Measurements from ENCODE around the gene EXOSC2.

The EXOSC2 gene, protein sequence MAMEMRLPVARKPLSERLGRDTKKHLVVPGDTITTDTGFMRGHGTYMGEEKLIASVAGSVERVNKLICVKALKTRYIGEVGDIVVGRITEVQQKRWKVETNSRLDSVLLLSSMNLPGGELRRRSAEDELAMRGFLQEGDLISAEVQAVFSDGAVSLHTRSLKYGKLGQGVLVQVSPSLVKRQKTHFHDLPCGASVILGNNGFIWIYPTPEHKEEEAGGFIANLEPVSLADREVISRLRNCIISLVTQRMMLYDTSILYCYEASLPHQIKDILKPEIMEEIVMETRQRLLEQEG

DNA sequence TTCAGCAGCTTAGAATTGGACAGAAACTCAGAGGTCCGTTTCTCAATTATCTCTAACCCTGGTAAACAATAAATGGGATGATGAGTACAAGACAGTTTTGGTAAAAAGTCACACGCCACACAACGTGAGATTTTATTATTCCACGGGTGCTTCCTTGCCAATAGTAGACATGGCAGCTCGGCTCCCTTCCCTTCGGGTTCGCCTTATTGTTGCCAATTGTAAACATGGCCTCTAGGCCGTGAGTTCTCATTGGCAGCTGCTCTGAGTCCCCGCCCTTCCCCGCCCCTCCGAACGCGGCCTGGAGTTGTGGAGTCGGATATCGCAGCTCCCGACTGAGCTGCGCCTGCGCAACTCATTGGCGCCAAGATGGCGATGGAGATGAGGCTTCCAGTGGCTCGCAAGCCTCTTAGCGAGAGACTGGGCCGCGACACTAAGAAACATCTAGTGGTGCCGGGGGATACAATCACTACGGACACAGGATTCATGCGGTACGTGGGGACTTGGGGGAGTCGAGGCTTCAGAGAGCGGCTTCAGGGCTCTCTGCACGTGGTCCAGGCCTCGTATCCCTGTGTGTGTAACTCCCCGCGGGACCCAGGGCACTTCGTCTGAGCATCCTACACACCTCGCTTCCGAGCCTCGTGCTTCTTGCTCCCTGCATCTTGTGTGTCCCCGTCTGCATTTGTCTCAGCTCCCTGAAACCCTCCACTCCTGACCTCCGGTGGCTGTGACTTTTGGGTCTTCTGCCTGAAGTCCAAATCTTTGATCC lies at the start of gene EXOSC2:
EXOSC2 (plus strand) TSS at position 355 of the 766 bp plus-strand sequence; CDS start at position 367, 12 bp downstream.
- DNase-seq (ENCODE audit: low read depth), result peak; percentile 98

DNA sequence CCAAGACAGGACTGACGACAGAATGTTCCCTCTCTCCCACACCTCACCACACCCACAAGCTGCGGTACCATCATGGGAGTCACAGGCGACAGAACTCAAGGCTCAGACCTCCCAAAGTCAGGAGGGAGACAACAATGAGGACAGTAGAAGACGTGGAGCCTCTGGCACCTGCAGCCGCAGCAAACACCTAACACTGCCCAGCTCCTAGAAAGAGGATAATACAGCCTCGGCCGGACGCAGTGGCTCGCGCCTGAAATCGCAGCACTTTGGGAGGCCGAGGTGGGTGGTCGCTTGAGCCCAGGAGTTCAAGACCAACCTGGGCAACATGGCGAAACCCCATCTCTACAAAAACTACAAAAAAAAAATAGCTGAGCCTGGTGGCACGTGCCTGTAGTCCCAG lies 42.4 kb upstream of the EXOSC2 start:
- DNase-seq (ENCODE audit: low read depth), result no peak

DNA sequence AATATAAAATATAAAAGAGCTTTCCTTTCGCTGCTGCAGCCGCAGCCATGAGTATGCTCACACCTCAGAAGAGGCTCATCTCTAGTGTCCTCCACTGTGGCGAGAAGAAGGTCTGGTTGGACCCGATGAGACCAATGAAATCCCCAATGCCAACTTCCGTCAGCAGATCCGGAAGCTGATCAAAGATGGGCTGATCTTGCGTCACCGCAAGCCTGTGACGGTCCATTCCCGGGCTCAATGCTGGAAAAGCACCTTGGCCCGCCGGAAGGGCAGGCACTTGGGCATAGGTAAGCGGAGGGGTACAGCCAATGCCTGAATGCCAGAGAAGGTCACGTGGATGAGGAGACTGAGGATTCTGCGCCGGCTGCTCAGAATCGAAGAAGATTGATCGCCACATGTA lies 41.8 kb upstream of the EXOSC2 start:
- no peak for DNase-seq (ENCODE audit: low read depth)

DNA sequence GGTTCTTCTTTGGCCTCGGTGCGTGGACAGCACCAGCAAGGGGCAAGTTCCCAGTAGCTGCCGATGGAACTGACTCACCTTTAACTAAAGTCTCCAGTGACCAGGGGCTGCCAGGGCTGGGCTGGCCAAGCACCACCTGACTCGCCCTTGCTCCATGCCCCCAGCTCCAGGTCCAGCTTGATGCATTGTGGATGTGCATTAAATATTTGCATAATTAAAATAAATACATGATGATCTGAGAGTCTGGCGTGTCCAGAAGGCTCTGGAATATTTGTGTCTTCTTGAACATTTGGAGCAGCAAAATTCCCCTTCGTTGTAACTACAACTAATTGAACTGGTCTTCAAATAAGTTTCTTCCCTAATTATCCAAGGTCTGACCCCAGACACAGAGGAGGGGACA lies 38.7 kb upstream of the EXOSC2 start:
- no peak for DNase-seq (ENCODE audit: low read depth)

DNA sequence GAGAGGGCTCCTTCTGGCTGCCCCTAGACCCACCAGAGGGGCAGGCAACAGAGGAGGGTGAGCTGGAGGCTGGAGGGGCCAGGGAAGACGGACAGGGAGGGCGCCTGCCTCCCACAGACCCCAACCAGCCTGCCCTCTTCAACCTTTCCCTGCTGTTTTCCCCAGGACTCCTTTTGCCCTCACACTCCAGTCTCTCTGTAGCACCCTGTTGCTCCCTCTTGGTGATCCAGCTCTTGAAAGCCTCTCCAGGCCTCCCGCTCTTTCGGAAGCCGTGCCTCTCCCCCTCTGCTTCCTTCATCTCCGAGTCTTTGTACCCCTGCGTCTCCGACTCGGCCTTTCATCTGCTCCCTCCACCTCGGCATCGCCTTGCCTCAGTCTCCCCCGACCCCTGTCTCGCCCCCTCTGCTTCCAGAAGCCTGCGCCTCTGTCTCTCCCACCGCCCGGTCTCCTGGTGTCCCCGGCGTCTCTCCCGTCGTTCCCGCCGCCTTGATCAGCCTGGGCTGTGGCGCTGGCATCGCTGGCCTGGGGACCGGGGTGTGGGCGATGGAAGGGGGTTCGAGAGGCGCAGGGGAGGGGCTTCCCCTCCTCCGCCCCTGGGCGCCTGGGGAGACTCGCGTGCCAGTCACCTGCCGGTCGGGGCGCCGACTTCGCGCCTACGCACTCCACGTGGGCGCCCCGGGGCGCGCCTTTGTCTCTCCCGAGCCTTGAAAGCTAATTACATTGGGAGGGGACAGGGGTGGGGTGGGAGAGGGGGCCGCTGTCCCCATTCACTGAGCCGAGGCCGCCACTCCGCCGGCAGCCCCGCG lies 34.5 kb upstream of the EXOSC2 start:
- no peak for DNase-seq (ENCODE audit: low read depth)

DNA sequence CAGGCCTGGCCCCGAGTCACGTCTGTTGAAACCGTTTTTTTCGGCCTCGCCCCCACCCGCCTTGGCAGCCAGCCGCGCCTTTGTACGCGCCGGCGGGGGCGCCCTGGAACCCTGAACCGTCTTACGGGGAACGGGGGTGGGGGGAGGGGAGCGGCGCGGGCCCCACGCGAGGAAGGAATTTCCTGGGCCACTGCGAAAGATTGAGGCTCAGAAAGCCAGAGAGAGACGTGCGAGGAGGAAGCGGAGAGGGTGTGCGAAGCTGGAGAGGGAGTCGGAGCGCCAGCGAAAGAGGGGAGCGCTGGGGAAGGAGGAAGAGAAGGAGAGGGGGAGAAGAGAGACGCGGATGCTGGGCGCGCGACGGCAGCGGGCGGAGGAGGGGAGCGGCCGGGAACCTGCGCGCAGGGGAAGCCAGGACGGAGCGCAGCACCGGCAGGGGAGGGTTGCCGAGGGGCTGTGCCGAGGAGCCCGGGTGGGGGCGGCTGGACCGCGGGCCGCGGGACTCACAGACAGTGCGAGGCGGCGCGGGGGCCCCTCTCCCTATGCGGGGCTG lies 33.8 kb upstream of the EXOSC2 start:
- DNase-seq (ENCODE audit: low read depth), result no peak

DNA sequence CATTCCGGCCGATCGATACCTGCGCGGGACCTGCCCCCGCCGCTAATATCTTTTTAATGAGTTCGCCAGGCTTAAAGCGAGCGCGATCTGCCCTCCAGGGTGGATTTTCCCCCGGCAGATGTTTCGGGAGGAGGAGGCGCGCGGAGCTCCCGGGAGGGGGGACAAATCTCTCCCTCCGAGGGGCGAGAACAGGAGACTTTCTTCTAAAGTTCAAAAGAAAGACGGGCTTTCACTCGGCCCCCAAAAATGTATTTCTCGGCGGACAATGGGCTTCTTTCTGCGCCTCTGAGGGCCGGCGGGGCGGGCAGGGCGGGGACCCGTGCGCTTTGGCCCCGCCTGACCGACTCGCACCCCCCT lies 33.3 kb upstream of the EXOSC2 start:
- DNase-seq (ENCODE audit: low read depth), result no peak

DNA sequence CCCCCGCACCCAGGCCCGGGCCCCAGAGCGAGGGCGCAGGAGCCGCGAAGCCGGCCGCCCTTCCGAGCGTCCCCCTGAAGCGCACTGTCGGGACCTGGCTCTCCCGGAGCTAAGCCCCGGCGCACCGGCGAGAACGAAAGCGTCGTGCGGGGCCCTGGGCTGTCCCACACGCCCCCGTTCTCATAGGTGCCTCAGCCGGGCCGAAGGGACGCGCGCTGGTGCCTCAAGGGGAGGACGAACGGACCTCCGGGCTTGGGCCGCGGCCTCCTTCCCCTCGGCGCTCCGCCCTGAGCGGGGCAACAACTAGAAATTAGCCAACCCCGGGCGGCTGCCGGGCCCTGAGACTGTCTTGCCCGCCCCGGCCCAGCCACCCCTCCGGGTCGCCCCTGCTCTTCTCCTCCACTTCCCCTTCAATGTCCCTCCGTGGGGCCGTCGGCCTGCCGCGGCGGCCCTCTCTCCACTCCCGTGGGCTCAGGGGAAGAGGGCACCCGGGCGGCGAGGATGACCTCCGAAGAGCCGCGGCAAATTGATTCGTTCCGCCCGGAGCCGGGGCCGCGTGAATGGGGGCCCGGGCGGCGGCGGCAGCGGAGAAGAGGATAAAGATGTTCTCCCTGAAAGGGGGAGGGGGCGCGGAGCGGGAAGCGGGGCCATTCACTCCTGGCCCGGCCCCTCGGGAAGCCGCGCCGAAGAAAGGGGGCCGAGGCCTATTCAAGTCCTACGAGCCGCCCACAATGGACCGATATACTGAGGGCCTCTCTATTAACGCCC lies 32.7 kb upstream of the EXOSC2 start:
- DNase-seq (ENCODE audit: low read depth), result no peak

DNA sequence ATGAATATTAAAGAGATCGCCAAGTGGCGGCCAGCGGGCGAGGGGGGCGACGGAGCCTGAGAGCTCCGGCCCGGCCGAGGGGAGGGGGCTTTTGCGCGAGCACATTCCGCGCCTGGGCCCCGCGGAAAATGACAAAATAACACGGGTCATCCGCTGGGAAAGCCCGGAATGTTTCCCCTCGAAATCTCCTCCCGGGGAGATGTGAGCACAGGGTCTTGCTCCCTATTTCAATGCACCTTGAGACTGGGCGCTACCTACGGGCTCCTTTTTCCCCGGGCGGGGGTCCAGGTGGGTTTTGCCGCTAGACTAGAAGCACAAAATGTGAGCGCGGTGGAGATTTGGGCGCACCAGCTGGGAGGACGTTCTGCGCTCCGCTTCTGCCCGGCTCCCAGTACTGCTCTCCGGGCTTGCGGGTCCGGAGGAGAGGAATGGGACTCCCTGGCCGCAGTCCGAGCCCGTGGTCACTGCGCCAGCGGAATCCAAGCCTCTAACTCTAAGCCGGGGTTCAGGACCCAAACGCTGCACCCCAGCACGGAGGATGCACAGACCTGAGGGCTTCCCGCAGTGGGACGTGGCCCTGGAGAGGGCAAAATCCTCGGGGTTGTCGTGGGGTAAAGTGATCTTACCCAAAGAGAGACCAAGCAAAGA lies 32.0 kb upstream of the EXOSC2 start:
- no peak for DNase-seq (ENCODE audit: low read depth)

DNA sequence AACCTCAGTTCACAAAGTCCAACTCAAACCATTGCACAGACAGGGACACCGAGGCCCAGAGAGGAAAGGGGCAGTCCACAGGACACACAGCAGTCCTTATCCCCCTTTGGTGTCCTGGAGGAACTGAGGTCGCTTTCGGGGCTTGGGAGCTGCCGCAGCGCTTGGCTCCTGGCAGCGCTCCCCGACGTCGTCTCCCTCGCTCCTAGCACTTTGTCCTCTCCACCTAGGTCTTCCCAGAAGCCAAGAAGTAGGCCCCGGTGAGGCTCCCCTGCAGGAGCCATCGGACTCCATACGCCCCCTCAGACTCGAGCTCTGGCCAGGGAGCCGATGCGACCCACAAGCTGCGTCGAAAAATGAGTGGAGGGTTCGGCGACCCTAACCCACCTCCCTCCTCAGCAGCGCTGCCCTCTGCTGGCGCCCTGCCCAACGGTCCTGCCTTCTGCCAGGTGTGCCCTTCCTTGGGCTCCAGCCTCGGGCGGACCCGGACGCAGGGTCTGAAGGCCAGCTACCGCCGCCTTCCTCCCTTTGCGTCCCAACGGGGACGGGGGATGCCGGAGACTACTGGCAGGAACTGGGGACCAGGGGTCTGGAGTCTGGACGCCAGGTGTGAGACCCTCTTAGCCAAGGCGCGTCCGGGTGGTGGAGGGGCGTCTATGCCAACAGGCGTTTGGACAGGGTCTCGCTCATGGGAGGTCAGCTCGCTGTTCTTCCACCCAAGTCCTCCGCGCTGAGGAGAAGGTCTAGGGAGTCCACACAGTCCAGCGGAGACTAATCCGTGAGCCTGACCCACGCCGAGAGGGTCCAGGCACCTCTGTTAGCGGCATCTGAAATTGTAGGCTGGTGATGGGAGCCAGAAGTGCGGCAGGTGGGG lies 31.2 kb upstream of the EXOSC2 start:
- no peak for DNase-seq (ENCODE audit: low read depth)

DNA sequence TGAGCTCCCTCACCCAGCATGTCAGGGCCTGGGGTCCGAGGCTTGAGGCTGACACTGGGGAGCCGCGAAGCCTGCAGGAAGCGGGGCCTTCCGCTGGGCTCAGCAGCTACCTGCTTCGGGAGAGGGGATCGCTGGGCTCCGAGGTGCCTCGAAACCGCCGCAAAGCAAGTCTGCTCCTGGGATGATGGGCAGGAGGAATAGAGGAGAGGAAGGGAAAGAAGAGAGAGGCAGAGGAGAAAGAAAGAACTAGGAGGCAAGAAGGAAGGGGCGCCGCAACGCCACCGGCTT lies 30.7 kb upstream of the EXOSC2 start:
- no peak for DNase-seq (ENCODE audit: low read depth)

DNA sequence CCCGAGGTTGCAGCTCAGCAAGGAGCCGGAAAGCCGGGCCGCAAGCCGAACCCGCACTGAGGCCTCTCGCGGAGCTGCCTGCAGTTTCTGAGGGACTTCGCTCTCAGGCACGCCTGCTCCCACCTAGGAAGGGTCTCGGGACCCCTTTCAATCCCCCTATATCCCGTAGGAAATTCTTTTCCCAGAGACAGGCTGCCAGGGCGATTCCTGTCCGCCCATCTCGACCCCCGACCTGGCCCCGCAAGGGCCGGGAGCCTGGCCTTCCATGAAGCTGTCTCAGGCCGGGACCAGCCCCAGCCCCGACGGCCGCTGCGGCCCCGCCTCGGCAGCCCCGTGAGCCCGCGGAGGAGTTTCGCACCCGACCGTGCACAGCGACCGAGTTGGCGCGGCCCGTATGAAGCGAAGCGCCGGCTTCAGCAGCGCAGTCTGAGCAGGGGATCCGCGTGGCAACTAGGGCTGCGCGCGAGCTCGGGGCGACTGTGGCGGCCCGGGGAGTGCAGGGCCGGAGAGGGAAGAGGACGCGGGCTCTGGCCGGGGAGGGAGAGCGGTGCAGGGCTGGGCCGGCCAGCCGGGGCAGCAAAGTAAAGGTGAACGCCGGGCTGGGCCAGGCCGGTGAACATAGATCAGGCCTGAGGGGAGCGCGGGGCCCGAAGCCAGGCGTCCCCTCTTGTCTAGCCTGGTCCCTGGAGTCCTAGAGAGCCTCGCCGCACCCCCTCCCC lies 30.2 kb upstream of the EXOSC2 start:
- DNase-seq (ENCODE audit: low read depth), result no peak

DNA sequence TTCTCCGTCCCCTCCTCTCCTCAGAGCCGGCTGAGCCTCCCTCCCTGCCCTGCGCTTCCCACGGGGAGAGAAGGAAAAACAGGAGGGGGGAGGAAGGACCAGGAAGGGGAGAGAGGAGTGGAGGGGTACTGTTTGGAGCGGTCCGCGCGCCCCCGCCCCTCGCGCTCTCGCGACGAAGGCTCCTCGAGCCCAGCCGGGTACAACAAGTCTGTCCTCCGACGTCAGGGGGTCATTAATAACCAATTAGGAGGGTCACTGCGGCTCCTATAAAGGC lies 29.7 kb upstream of the EXOSC2 start:
- DNase-seq (ENCODE audit: low read depth), result no peak

DNA sequence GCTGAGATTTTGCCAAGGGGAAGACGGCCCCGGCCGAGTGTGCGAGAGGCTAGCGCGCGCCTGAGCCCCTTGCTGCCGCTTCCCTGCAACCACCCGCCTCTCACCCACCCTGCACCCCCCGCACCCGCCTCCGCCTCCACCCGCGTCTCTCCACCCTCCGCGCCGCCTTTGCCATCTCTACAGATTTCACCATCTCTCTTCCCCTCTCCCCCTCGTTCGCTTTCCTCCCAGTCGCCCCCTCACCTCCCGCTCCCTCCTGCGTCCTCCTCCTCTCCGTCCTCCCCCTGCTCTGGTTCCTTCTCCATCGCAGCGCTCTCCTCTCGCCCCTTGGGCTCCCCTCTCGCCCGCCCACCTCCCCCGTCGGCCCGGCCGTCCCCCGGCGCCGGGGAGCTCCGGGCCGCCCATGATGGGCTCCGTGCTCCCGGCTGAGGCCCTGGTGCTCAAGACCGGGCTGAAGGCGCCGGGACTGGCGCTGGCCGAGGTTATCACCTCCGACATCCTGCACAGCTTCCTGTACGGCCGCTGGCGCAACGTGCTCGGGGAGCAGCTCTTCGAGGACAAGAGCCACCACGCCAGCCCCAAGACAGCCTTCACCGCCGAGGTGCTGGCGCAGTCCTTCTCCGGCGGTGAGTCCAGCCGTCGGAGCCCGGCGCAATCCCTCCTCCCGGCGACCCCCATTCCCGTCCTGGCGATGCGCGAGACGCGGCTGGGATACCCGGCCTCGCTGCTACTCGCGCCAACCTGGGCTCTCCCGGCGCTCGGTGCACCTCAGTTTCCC lies 29.1 kb upstream of the EXOSC2 start, which contains the start of gene PRDM12:
PRDM12 (plus strand) TSS at position 344 of the 778 bp plus-strand sequence; CDS start at position 404, 60 bp downstream.
- no peak for DNase-seq (ENCODE audit: low read depth)

DNA sequence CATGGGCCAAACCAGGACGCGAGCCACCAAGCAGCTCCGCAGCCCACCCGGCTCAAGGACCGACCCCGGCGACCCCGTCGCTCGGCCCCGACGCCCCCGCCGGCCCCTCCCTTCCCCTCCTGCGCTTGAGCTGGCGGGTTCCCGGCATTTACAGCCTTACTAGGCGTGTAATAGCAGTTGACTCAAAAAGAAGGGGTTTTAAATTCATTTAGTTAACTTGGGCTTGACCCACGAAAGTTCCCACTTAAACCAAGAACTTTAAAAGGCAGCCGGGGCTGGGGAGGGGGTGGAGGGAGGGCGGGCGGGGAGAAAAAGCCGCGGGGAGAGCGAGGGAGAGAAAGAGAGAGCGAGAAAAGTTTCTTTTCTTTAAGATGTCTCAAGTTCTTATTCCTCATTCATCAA lies 28.6 kb upstream of the EXOSC2 start:
- DNase-seq (ENCODE audit: low read depth), result no peak

DNA sequence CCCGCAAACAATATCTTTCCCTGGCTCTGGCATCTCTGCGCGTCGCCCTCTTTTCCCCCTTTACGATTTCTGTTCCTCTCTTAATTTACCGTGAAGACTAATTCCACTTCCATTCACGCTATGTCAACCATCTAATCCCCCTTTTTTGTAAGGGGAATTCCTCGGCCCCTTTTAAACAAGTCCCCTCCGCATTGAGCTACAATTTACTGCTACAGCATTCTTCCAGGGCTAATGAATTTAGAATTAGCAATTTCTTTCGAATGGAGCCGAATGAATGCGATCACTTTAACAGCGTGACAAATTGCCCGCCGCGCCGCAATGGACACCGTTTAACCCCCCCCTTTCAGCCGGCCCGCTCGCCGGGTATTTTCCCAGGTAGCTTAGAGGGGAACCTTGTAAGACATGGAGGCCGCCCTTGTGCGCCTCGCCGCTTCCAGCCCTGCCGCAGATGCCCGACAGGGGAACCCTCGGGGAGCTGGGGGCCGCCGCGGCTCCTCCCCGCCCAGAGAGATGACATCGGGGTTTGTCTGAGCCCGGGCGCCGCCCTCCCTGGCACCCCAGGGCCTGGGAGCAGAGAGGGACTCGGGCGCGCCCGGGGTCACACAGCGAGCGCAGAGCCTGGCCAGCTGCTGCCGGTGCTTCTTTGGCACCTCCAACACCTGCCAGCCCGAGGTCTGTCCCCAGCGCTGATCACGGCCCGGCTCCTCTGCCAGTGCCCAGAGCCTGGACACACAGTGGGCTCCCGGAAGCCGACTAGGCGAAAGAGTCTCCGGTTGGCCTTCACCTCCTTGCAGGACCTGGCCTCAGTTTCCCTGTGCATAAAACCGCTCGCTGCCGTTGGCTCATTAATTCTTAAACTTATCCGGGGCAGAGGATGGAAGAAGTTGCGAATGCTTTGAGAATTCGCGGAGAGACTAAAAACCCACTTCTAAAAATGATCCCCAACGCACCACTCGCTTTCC lies 27.9 kb upstream of the EXOSC2 start:
- DNase-seq (ENCODE audit: low read depth), result no peak

DNA sequence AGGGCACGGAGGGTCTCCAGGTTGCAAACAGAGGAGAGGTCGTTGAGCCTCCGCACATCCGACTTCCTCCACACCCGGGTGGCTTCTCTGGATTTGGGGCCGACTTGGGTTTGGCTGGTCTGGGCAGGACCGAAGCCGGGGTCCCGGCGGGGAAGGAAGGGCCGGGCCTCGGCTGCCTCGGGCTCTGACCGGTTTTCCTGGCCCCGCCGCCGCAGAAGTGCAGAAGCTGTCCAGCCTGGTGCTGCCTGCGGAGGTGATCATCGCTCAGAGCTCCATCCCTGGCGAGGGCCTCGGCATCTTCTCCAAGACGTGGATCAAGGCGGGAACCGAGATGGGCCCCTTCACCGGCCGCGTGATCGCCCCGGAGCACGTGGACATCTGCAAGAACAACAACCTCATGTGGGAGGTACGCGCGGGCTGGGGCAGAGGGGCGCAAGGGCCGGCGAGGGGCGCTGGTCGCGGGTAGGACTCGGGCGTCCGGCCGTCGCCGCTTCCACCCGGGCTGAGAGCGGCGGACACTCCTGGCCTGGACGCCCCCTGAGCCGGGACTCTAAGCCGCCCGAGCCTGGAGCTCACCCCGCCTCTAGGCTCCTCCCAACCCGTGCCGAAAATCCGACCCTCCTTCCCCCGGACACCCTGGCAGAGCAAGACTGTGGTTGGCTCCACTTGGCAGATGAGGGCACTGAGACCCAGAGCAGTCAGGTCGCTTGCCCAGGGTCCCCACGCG lies 27.0 kb upstream of the EXOSC2 start:
- DNase-seq (ENCODE audit: low read depth), result no peak

DNA sequence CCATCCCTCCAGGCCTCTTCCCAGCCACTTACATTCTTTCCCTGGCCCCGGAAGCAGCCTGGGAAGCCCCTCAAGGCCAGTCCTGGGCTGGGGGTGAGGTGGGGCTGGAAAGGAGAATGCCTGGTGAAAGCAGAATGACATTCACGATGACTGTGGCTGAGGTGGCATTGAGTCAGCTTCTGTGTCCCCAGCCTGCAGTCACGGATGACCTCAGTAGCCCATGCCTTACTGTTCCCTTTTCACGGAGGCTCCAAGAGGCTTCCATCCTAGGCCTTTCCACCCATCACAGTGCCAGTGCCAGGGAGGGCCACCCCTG lies 26.5 kb upstream of the EXOSC2 start:
- no peak for DNase-seq (ENCODE audit: low read depth)
